Heart left ventricle (tissue), 13 donors: ENCODE measurements around the gene NEDD9.

Experiments
- CTCF ChIP-seq, 12 donors: fragments of 200-600 bp; sonication (generic) in 4 of 12; IDR thresholded peaks; one replicate each; pipeline versions ENCODE4 v1.5.0 to v1.8.0; 2018 to 2022; ENCODE audit warnings: antibody characterized with exemption in 12 of 12, mild to moderate bottlenecking in 5 of 12
- POLR2A ChIP-seq, 2 donors: fragments of 450-650 bp; IDR thresholded peaks; one replicate each; pipeline ENCODE4 v1.6.1; 2017; ENCODE audit warnings: antibody characterized with exemption in 2 of 2, mild to moderate bottlenecking in 2 of 2, moderate library complexity in 2 of 2
- donor health status: ischemic (EF 13 %, LVEDD 7.1; RV severe dilation, severe dysfunction).
- donor health status: DM: no; HTN: yes; CAD: no.
- donor health status: DM: no; HTN: no; CAD: no.
- donor health status: ischemic (EF 25% LVEDD 6.9; RV normal size, moderate dysfunction).
- donor health status: ischemic (EF 25% LVEDD 5.7; RV mildly dilated, moderate dysfunction).
- donor health status: ischemic (EF 35%, LVEDD 5.7; RV mildly dilated, moderate dysfunction).
- donor health status: nonischemic (EF 11% LVEDD 7.7; RV severe dilation, severe dysfunction).
- donor health status: DM: yes; HTN: yes; CAD: no.
- donor health status: PGD.
- donor health status: ischemic (EF 29% LVEDD 5.4; RV normal size, mild dysfunction).
- donor health status: nonischemic (EF 23%, LVEDD 6.1; RV moderate dilation, normal function).

GRCh38 chr6:11211254-11211653, 21.2 kb downstream of the NEDD9 start:
- TF ChIP-seq CTCF (IDR thresholded peaks at IDR 0.05): no peak
- no peak for TF ChIP-seq POLR2A (IDR thresholded peaks at IDR 0.05)
